GM12878 (cell line): ENCODE results near the gene SIK2. TPM values are rescaled to one million over a fixed set of nuclear protein-coding genes. Genes with fewer than 3 reads are reported as not detected.

Source experiments
- ATAC-seq: fragments of 200-7000 bp; cut with Tn5 transposase; 3 replicates; pipeline ENCODE4 v1.9.1; 2020; ENCODE audit warnings: mild to moderate bottlenecking, moderate library complexity
- BruUV-seq: library from RNA; stranded (reverse); fragments of 400-500 nt; replicated peaks from 2 replicates; lab custom pipeline; 2021; lab: Mats Ljungman, UMichigan
- CTCF ChIA-PET: fragments of 300-600 bp; sonication (Branson Sonifier 250); formaldehyde crosslinking; extraction: SDS; loops from one replicate; lab custom pipeline; 2021; ENCODE audit warnings: inconsistent platforms; lab: Yijun Ruan, JAX
- POLR2A ChIA-PET: fragments of 350-600 bp; formaldehyde crosslinking; extraction: SDS; loops from one replicate; lab custom pipeline; 2021; ENCODE audit warnings: inconsistent platforms; lab: Charles Lee
- RAD21 ChIA-PET: fragments of 300-600 bp; sonication (Branson Sonifier 250); formaldehyde crosslinking; loops from one replicate; lab custom pipeline; 2023; ENCODE audit warnings: antibody characterized with exemption; ENCODE audit not compliant: unreplicated experiment; lab: Charles Lee
- SMC1A ChIA-PET: fragments of 300-600 bp; sonication (Branson Sonifier 250); formaldehyde crosslinking; loops from one replicate; lab custom pipeline; 2023; ENCODE audit not compliant: unreplicated experiment, uncharacterized antibody; lab: Charles Lee
- DNase-seq: peaks from one replicate; pipeline ENCODE4 v3.0.0-alpha.2; 2011; ENCODE audit warnings: low read depth, low spot score
- FAIRE-seq: peaks from 3 replicates; lab custom pipeline; 2011; peaks lifted over from hg19 to GRCh38; lab: Jason Lieb, UNC
- H2AFZ ChIP-seq: 2 replicates; pipeline ENCODE4 v1.6.0; 2011; ENCODE audit warnings: low read depth, low read length, control low read depth; ENCODE audit not compliant: control insufficient read depth
- H3K27ac ChIP-seq: 2 replicates; pipeline ENCODE4 v1.5.1; 2011; ENCODE audit warnings: control low read depth; ENCODE audit not compliant: control insufficient read depth, insufficient read depth
- H3K27me3 ChIP-seq, 2 experiments: replicated peaks in 1 of 2; 2 replicates each; pipeline versions ENCODE4 v1.6.0 to v1.6.1; 2011; ENCODE audit warnings: low read length in 1 of 2; ENCODE audit not compliant: control insufficient read depth in 2 of 2, insufficient read depth in 2 of 2
- H3K36me3 ChIP-seq, 2 experiments: 2 replicates each; pipeline ENCODE4 v1.5.1; 2011; ENCODE audit warnings: low read length in 1 of 2; ENCODE audit not compliant: control insufficient read depth in 2 of 2, insufficient read depth in 2 of 2
- H3K4me1 ChIP-seq: 2 replicates; pipeline ENCODE4 v1.6.1; 2011; ENCODE audit warnings: mild to moderate bottlenecking, low read length, moderate library complexity, mixed read lengths; ENCODE audit not compliant: control insufficient read depth, insufficient read depth
- H3K4me2 ChIP-seq: 2 replicates; pipeline ENCODE4 v1.6.0; 2011; ENCODE audit warnings: control low read depth; ENCODE audit not compliant: control insufficient read depth, insufficient read depth
- H3K4me3 ChIP-seq: fragments of 200-600 bp; sonication (generic); 2 replicates; pipeline ENCODE4 v1.5.1; 2016
- H3K79me2 ChIP-seq: 2 replicates; pipeline ENCODE4 v1.6.0; 2011; ENCODE audit warnings: low read length; ENCODE audit not compliant: control insufficient read depth, insufficient read depth
- H3K9ac ChIP-seq: 2 replicates; pipeline ENCODE4 v1.8.0; 2011; ENCODE audit warnings: low read length, control low read depth, mixed read lengths; ENCODE audit not compliant: control insufficient read depth, insufficient read depth
- H3K9me3 ChIP-seq: replicated peaks from 3 replicates; pipeline ENCODE4 v1.5.1; 2011; ENCODE audit warnings: mild to moderate bottlenecking, low read length; ENCODE audit not compliant: control insufficient read depth, insufficient read depth
- H4K20me1 ChIP-seq: 2 replicates; pipeline ENCODE4 v1.6.0; 2011; ENCODE audit not compliant: control insufficient read depth, insufficient read depth
- CUX1 ChIP-seq: IDR thresholded peaks from 2 replicates; pipeline ENCODE4 v1.6.1; 2012; ENCODE audit warnings: improper control_type of control experiment, low read depth, low read length; ENCODE audit not compliant: insufficient replicate concordance
- EP300 ChIP-seq, 2 experiments: fragments of 150-350 bp in 1 of 2; IDR thresholded peaks; 2 replicates each; pipeline ENCODE4 v1.6.1; 2011 to 2012; ENCODE audit warnings: low read depth in 2 of 2, low read length in 2 of 2, borderline replicate concordance in 1 of 2, improper control_type of control experiment in 1 of 2, inconsistent platforms in 1 of 2; ENCODE audit not compliant: control insufficient read depth in 1 of 2
- MEF2A ChIP-seq: IDR thresholded peaks from 2 replicates; pipeline ENCODE4 v1.6.1; 2011; ENCODE audit warnings: low read depth, mild to moderate bottlenecking, low read length, moderate library complexity; ENCODE audit not compliant: insufficient read depth
- MLLT1 ChIP-seq: fragments of 450-650 bp; IDR thresholded peaks from 2 replicates; pipeline ENCODE4 v1.6.1; 2016; ENCODE audit warnings: mild to moderate bottlenecking
- RFX5 ChIP-seq: IDR thresholded peaks from 2 replicates; pipeline ENCODE4 v1.6.1; 2011; ENCODE audit warnings: low read depth, low read length, improper control_type of control experiment
- SPI1 ChIP-seq: IDR thresholded peaks from 2 replicates; pipeline ENCODE4 v1.6.1; 2011; ENCODE audit warnings: low read depth, mild to moderate bottlenecking, low read length, moderate library complexity, borderline replicate concordance; ENCODE audit not compliant: insufficient read depth
- SUZ12 ChIP-seq: fragments of 200-600 bp; sonication (generic); IDR thresholded peaks from one replicate; pipeline ENCODE4 v1.6.1; 2018; ENCODE audit warnings: antibody characterized with exemption, mild to moderate bottlenecking; ENCODE audit not compliant: unreplicated experiment
- ZBED1 ChIP-seq: IDR thresholded peaks from 2 replicates; pipeline ENCODE4 v1.6.1; 2016; ENCODE audit warnings: borderline replicate concordance
- WGBS: methylation state at CpG from one replicate; pipeline ENCODE4 v1.1.6; 2016; ENCODE audit warnings: low lambda C conversion rate; ENCODE audit not compliant: insufficient replicate concordance, insufficient coverage; ENCODE audit errors: missing lambda C conversion rate; 5-methylcytosine and 5-hydroxymethylcytosine counted together
- in situ Hi-C: fragments of 300-500 bp; cut with MboI; formaldehyde crosslinking; loops from 9 replicates; pipeline ENCODE4 v1.14.3; 2018; ENCODE audit warnings: mixed read lengths
- intact Hi-C: fragments of 100-400 bp; cut with micrococcal nuclease; formaldehyde crosslinking; loops from one replicate; pipeline ENCODE4 v1.14.2; 2022; ENCODE audit not compliant: unreplicated experiment
- polyA plus RNA-seq, 11 experiments: library from polyadenylated mRNA; depleted of rRNA in 4 of 11; unstranded in 6 of 11; stranded (reverse) in 5 of 11; fragments of >200 nt; fragmentation: Nextera tagmentation in 4 of 11; fragmentation: Illumina TruSeq in 1 of 11; extraction: Ambion mirVana in 4 of 11; extraction: Trizol in 1 of 11; gene quantifications; 1 replicate in 1 of 11; 2 replicates in 10 of 11; pipeline versions ENCODE4 v1.2.1 to v1.2.3, GENCODE V29; 2011 to 2016; ENCODE audit warnings: inconsistent platforms in 2 of 11, missing spikeins in 2 of 11, low read depth in 1 of 11
- total RNA-seq, 4 experiments: library from RNA; depleted of rRNA in 3 of 4; stranded (reverse); fragments of >200 nt in 3 of 4; fragmentation: Illumina TruSeq in 1 of 4; extraction: Trizol in 1 of 4; gene quantifications; 2 replicates each; pipeline versions ENCODE4 v1.2.1 to v1.2.3, GENCODE V29; 2013 to 2021

The SIK2 gene
- total and polyA plus RNA-seq, 10 of the 15 experiments (the other 5 are each of a cell fraction or from before 2014, with no cell fraction given) = 0.97 to 14.2 (median 4.5) TPM

GRCh38 chr11:111642542-111642941, 40.3 kb downstream of the SIK2 start:
- ChIA-PET SMC1A (interaction anchor here (0.9 to 1.4 kb wide), 2 partner anchors 14 to 73 kb away, joined by 3 read pairs; no protein-coding TSS in a partner anchor), RAD21 (interaction anchor here (1.0 to 1.4 kb wide), 2 partner anchors 121 to 134 kb away, joined by 3 to 4 read pairs; no protein-coding TSS in a partner anchor), CTCF (interaction anchor here (1.2 kb wide), 1 partner anchor 134 kb away, joined by 3 read pairs; no protein-coding TSS in a partner anchor), POLR2A (no interaction called here)
- no peak for TF ChIP-seq MEF2A
- no peak for TF ChIP-seq SUZ12
- TF ChIP-seq MLLT1 = no peak
- WGBS = 95% methylated on average over 1 of the region's 1 CpG
- ATAC-seq (no peak), DNase-seq (no peak), FAIRE-seq (no peak)
- BruUV-seq = no TSS peak
- Histone ChIP-seq H2AFZ (no peak overlapping the region), H3K79me2 (no peaks in the 10 kb centered on the region), H3K9me3 (no peaks in the 10 kb centered on the region; the same call in 2 of the 3 replicates), H3K27me3 (no peaks in the 10 kb centered on the region), H4K20me1 (no peaks in the 10 kb centered on the region), H3K27ac (no peak overlapping the region), H3K4me2 (no peak overlapping the region), H3K36me3 (no peaks in the 10 kb centered on the region; a peak in 2 of 4 replicates), H3K9ac (no peak overlapping the region), H3K4me3 (no peak overlapping the region), H3K4me1 (peaks cover 2% of the 10 kb centered on the region; the same call in 1 of the 2 replicates)
- in situ Hi-C loops = no loop called here
- intact Hi-C loops = no loop called here

GRCh38 chr11:111644922-111645321, 42.7 kb downstream of the SIK2 start:
- ChIA-PET POLR2A (no interaction called here), CTCF (interaction anchor here (0.7 to 0.9 kb wide), 2 partner anchors 56 to 122 kb away, joined by 3 read pairs; no protein-coding TSS in a partner anchor), SMC1A (interaction anchor here (0.7 to 2.2 kb wide), 4 partner anchors 40 to 225 kb away, joined by 3 to 5 read pairs (median 4); no protein-coding TSS in a partner anchor), RAD21 (no interaction called here)
- no peak for DNase-seq
- Histone ChIP-seq H3K36me3 (no peaks in the 10 kb centered on the region; a peak in 2 of 4 replicates), H4K20me1 (no peaks in the 10 kb centered on the region), H3K4me1 (no peaks in the 10 kb centered on the region), H3K9me3 (no peaks in the 10 kb centered on the region), H3K27me3 (no peaks in the 10 kb centered on the region), H3K4me2 (no peak overlapping the region), H3K9ac (no peak overlapping the region), H3K79me2 (no peaks in the 10 kb centered on the region), H2AFZ (no peak overlapping the region), H3K27ac (no peak overlapping the region), H3K4me3 (no peak overlapping the region)
- no TSS peak for BruUV-seq
- WGBS = 89% methylated on average over 1 of the region's 1 CpG
- in situ Hi-C loops (no loop called here), intact Hi-C loops (no loop called here)
- no peak for ATAC-seq
- no peak for FAIRE-seq
- TF ChIP-seq SPI1 = no peak
- no peak for TF ChIP-seq RFX5
- no peak for TF ChIP-seq EP300 (IDR thresholded peaks at IDR 0.05; ENCODE audit: borderline replicate concordance in 1 of 2, control insufficient read depth in 1 of 2, low read depth in 2 of 2, low read length in 2 of 2)
- no peak for TF ChIP-seq ZBED1
- TF ChIP-seq CUX1 = no peak
